AG04449 (cell line): ENCODE results near the gene MAPRE3.

ENCODE experiments used
- CTCF ChIA-PET: fragments of 350-600 bp; formaldehyde crosslinking; extraction: SDS; loops from one replicate; lab custom pipeline; 2021; ENCODE audit warnings: antibody characterized with exemption; lab: Yijun Ruan, JAX
- POLR2A ChIA-PET: fragments of 400-600, 350-600 bp; formaldehyde crosslinking; extraction: SDS; loops from one replicate; lab custom pipeline; 2020; ENCODE audit warnings: antibody characterized with exemption, inconsistent platforms; lab: Yijun Ruan, JAX
- DNase-seq: peaks from one replicate; pipeline ENCODE4 v3.0.0-alpha.2; 2010; ENCODE audit warnings: low read depth, low spot score
- H3K4me3 ChIP-seq: 2 replicates; pipeline ENCODE4 v1.5.1; 2011; ENCODE audit warnings: low read depth, mild to moderate bottlenecking, control low read depth, low read length
- CTCF ChIP-seq: IDR thresholded peaks from one replicate; pipeline ENCODE4 v1.5.1; 2011; ENCODE audit warnings: mild to moderate bottlenecking, moderate library complexity, low read length, control low read depth, inconsistent platforms; ENCODE audit not compliant: insufficient read depth; ENCODE audit errors: missing control alignments

MAPRE3 gene

GRCh38 chr2:27058210-27058609 is 87.8 kb downstream of the MAPRE3 start:
- ChIA-PET CTCF (interaction anchor here (1.3 kb wide), 1 partner anchor 10 kb away, joined by 7 read pairs; no protein-coding TSS in a partner anchor), POLR2A (interaction anchor here (0.5 to 2.4 kb wide), 4 partner anchors 7 to 126 kb away, joined by 3 to 14 read pairs (median 8); partner anchors contain the start of gene OST4)
- TF ChIP-seq CTCF = no peak
- no peak overlapping the region for H3K4me3 ChIP-seq
- no peak for DNase-seq

GRCh38 chr2:27059141-27059820 is 88.8 kb downstream of the MAPRE3 start:
- POLR2A ChIA-PET = interaction anchor here (0.6 to 2.4 kb wide), 4 partner anchors 9 to 104 kb away, joined by 3 to 14 read pairs (median 4); partner anchors contain the start of gene OST4
- TF ChIP-seq CTCF = no peak
- CTCF ChIA-PET = interaction anchor here (1.2 to 1.3 kb wide), 2 partner anchors 9 to 19 kb away, joined by 3 to 7 read pairs; partner anchors contain the start of gene EMILIN1
- H3K4me3 ChIP-seq = no peak overlapping the region
- no peak for DNase-seq

GRCh38 chr2:27060323-27060722 is 89.9 kb downstream of the MAPRE3 start:
- ChIA-PET CTCF (no interaction called here), POLR2A (interaction anchor here (0.5 to 2.7 kb wide), 4 partner anchors 10 to 105 kb away, joined by 4 to 13 read pairs (median 4); partner anchors contain the start of genes AGBL5 and OST4)
- TF ChIP-seq CTCF = no peak
- DNase-seq = no peak
- no peak overlapping the region for H3K4me3 ChIP-seq

GRCh38 chr2:27065128-27065527 is 94.7 kb downstream of the MAPRE3 start:
- ChIA-PET POLR2A (interaction anchor here (0.6 to 1.6 kb wide), 4 partner anchors 8 to 262 kb away, joined by 3 to 8 read pairs (median 6); no protein-coding TSS in a partner anchor), CTCF (interaction anchor here (0.7 to 1.3 kb wide), 4 partner anchors 9 to 15 kb away, joined by 3 to 4 read pairs (median 3); partner anchors contain the start of gene EMILIN1)
- no peak for TF ChIP-seq CTCF
- no peak for DNase-seq
- H3K4me3 ChIP-seq = no peak overlapping the region

- CTCF ChIA-PET = interaction anchor here (0.8 to 3.5 kb wide), 5 partner anchors 11 to 106 kb away, joined by 3 to 13 read pairs (median 4); partner anchors contain the start of genes AGBL5 and EMILIN1
- POLR2A ChIA-PET = interaction anchor here (1.0 to 2.6 kb wide), 5 partner anchors 9 to 17 kb away, joined by 3 to 14 read pairs (median 4); partner anchors contain the start of genes AGBL5 and EMILIN1
- no peak overlapping the region for H3K4me3 ChIP-seq
- no peak for TF ChIP-seq CTCF
- DNase-seq = no peak
These were observed 96.9 kb downstream of the MAPRE3 start for GRCh38 chr2:27067385-27067784.

GRCh38 chr2:27069436-27069835 is 99.0 kb downstream of the MAPRE3 start:
- DNase-seq = no peak
- ChIA-PET POLR2A (interaction anchor here (2.6 kb wide), 1 partner anchor 11 kb away, joined by 14 read pairs; no protein-coding TSS in a partner anchor), CTCF (interaction anchor here (0.8 to 3.5 kb wide), 4 partner anchors 9 to 129 kb away, joined by 3 to 13 read pairs (median 10); partner anchors contain the start of gene EMILIN1)
- no peak for TF ChIP-seq CTCF
- peak overlapping the region; percentile 91 for H3K4me3 ChIP-seq
